Astrocyte of the spinal cord (primary cell): Measurements from ENCODE around the gene MAPKAP1.
A peak's percentile ranks its signal among the peaks of the same experiment; 100 is the strongest.

Source experiments
- DNase-seq: peaks from one replicate; pipeline ENCODE4 v3.0.0; 2011; ENCODE audit warnings: low read depth, low spot score
- H3K4me3 ChIP-seq: 2 replicates; pipeline ENCODE4 v1.5.1; 2011; ENCODE audit warnings: low read depth, mild to moderate bottlenecking, low read length, moderate library complexity
- in situ Hi-C: cut with HindIII; loops from 2 replicates; pipeline ENCODE4 v1.10.0; 2017; ENCODE audit warnings: low sequenced_read_pairs
- TF ChIP-seq, protein P1 (sequence below): IDR thresholded peaks from 2 replicates; pipeline ENCODE4 v1.5.1; 2012; ENCODE audit warnings: low read depth, mild to moderate bottlenecking, low read length, inconsistent platforms

The MAPKAP1 gene

DNA sequence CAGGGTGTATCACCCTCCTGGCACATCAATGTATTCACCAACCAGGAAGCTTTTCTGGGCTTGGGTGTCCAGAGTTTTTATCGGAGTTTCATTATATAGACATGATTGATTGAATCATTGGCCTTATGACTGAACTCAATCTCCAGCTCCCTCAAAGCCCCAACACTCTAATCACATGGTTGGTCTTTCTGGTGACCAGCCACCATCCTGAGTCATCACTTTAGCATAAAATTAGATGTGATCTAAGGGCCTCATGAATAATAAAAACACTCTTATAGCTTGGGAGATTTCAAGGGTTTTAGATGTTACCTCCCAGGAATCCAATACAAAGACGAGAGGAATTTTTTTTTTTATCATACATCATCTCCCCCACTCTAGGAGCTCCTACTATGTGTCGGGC is 32.4 kb upstream of the MAPKAP1 start:
- peak; percentile 24 for DNase-seq
- no peak overlapping the region for H3K4me3 ChIP-seq
- in situ Hi-C loops, result no loop called here
- TF ChIP-seq, protein P1, sequence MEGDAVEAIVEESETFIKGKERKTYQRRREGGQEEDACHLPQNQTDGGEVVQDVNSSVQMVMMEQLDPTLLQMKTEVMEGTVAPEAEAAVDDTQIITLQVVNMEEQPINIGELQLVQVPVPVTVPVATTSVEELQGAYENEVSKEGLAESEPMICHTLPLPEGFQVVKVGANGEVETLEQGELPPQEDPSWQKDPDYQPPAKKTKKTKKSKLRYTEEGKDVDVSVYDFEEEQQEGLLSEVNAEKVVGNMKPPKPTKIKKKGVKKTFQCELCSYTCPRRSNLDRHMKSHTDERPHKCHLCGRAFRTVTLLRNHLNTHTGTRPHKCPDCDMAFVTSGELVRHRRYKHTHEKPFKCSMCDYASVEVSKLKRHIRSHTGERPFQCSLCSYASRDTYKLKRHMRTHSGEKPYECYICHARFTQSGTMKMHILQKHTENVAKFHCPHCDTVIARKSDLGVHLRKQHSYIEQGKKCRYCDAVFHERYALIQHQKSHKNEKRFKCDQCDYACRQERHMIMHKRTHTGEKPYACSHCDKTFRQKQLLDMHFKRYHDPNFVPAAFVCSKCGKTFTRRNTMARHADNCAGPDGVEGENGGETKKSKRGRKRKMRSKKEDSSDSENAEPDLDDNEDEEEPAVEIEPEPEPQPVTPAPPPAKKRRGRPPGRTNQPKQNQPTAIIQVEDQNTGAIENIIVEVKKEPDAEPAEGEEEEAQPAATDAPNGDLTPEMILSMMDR, result no peak

DNA sequence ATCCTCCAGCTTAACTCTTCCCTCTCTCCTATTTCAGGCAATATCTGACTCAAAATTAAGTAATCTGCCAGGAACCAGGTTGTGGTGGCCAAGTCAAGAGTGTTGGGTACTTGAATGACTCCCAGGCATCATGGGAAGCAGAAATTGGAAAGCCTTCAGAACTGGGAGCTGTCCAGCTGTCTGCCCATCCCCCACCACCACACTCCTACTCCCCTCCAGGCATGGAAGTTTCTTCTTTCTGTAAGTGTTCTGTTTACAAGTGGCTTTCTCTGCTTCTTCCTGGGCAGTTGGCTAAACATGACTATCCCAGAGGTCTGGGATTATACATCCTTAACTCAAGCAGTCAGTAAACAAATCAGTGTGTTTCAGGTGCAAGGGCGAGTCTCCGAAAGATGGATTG is 25.6 kb upstream of the MAPKAP1 start:
- TF ChIP-seq, protein P1, result no peak
- no peak overlapping the region for H3K4me3 ChIP-seq
- in situ Hi-C loops, result no loop called here
- no peak for DNase-seq

DNA sequence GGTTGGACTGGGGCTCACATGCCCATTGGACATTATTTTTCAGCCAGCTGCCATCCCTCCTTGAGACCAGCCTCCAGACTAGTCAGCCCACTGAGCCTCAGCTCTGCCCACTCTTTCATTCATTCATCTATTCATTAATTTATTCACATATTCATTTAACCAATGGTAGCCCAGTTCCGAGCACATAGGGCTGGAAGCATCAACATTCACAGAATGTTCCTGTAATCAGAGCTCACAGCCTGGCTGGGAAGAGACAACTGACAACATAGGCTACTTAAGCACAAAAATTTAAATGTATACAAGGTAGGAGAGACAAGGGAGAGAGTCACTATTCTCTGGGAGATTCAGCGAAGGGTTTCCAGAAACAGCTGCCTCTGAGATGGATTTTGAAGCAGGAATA is 23.2 kb upstream of the MAPKAP1 start:
- TF ChIP-seq, protein P1, result no peak
- DNase-seq, result no peak
- in situ Hi-C loops, result no loop called here

DNA sequence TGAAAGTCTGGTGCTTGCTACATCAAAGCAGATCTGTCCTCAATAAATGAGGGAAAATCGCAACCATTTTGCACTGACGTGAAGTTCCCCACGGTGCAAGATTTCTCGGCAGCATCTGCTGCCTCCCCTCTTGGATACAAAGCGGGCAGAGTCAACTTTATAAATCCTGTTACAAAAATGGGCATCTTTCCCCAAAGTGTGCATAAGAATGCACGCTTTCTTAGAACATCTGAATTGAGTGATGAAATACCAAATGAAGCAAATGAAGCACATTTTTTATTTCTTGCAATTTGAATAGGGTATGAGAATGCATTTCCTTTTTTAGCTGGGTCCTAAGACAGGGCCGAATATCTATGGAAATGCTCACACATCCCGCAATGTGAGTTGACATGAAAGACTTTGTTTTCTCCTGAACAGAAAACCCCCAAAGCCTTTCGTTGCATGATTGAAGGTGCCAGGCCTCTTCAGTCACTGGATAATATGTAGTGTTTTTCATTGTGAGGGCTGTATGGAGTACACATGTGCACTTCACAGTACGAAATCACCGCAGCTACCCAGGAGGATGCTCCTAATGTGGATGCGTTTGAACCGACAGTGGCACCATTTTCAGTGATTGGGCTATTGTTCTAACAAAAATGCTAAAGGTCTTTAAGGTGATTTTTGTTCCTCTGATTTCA is 19.6 kb upstream of the MAPKAP1 start:
- no peak overlapping the region for H3K4me3 ChIP-seq
- TF ChIP-seq, protein P1, result no peak
- in situ Hi-C loops, result no loop called here
- no peak for DNase-seq

More for the DNA sequence above, 23.2 kb upstream of the MAPKAP1 start:
- H3K4me3 ChIP-seq, result no peak overlapping the region

DNA sequence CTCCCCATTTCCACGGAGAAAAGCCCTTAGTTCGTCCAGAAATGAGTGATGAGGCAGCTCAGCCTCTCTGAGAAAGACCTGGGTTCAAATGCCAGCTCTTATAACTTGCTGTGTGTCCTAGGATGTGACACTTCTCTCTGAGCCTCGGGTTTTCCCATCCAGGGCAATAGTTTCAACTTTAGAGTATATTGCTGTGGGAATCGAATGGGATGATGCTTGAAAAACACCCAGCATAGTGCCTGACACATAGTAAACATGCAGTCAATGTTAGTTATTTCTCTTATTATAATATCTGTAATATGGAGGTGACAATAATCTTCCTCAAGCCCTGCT is 430 bp upstream of the MAPKAP1 start:
- in situ Hi-C loops, result no loop called here
- no peak for DNase-seq
- no peak overlapping the region for H3K4me3 ChIP-seq
- TF ChIP-seq, protein P1, result no peak

DNA sequence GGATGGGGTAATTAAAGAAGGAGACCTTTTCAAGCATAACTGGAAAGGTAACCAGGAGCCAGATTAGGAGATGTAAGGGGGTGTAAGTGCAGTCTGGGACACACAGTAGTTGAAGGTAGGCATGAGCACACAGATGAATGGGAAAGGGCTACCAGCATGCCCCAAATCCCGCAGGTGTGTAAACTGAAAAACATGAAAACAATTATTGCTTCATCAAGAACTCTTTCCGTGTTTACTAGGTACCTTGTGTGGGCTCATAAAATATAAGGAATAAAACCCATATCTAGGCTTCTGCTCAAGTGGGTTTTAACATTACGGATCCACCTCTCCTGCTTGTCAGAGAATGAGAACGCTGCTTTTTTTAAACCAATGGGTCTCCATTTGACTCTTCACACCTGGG is 1.1 kb downstream of the MAPKAP1 start:
- H3K4me3 ChIP-seq, result peak overlapping the region; percentile 82
- DNase-seq, result no peak
- in situ Hi-C loops, result no loop called here
- TF ChIP-seq, protein P1, result no peak
